ENCODE data around the gene GADL1.

GRCh38 chr3:30810625-30811024 is 83.8 kb downstream of the GADL1 start:
- TF ChIP-seq CTCF (optimal IDR thresholded peaks at IDR 0.05 in 1 of 3, IDR thresholded peaks at IDR 0.05 in 1 of 3, conservative IDR thresholded peaks at IDR 0.05 in 1 of 3; ENCODE audit: extremely low read depth in 1 of 3, insufficient read depth in 2 of 3, low read length in 3 of 3) (no peak), EZH2 (IDR thresholded peaks at IDR 0.05; ENCODE audit: low read length) (no peak)
